Measurements from ENCODE around the gene CHRM2. TPM values are rescaled to one million over a fixed set of nuclear protein-coding genes. Genes with fewer than 3 reads are reported as not detected.

CHRM2 gene
- total RNA-seq, 1 experiment from 2014 or later = not detected

GRCh38 chr7:136941816-136942215, 73.4 kb downstream of the CHRM2 start:
- Histone ChIP-seq H3K23ac (ENCODE audit: insufficient read length, low read depth, low read length) (no peak overlapping the region), H3K18ac (ENCODE audit: insufficient read length, low read depth, low read length) (no peak overlapping the region), H4K8ac (replicated peaks; ENCODE audit: insufficient read length, low read depth, low read length) (no peak overlapping the region), H2BK5ac (ENCODE audit: insufficient read length, low read length) (no peak overlapping the region), H2AK5ac (ENCODE audit: insufficient read length, low read length) (no peak overlapping the region), H3K4me2 (ENCODE audit: insufficient read depth, insufficient read length, low read length) (no peak overlapping the region), H3K9me3 (ENCODE audit: control insufficient read depth, low read depth, low read length) (no peaks in the 10 kb centered on the region), H3K14ac (ENCODE audit: insufficient read depth, low read length) (no peak overlapping the region), H4K91ac (ENCODE audit: insufficient read length, low read depth, low read length) (no peak overlapping the region), H2BK120ac (ENCODE audit: low read depth, low read length, poor library complexity, severe bottlenecking) (no peak overlapping the region), H3K79me1 (ENCODE audit: insufficient read depth, low read depth, low read length, poor library complexity, severe bottlenecking) (no peaks in the 10 kb centered on the region), H3T11ph (ENCODE audit: low read length) (no peak overlapping the region), H3K9ac (ENCODE audit: extremely low read depth, insufficient read length, low read length) (no peak overlapping the region), H2BK20ac (ENCODE audit: low read depth, low read length, poor library complexity, severe bottlenecking) (no peak overlapping the region), H3K4ac (ENCODE audit: low read depth, low read length) (no peak overlapping the region), H2BK15ac (ENCODE audit: low read depth, low read length) (no peak overlapping the region), H3K27ac (ENCODE audit: insufficient read length, low read depth, low read length) (no peak overlapping the region), H2AFZ (ENCODE audit: low read length) (no peak overlapping the region), H3K79me2 (ENCODE audit: insufficient read depth, low read length) (no peaks in the 10 kb centered on the region), H3K4me1 (ENCODE audit: insufficient read depth, low read length) (no peaks in the 10 kb centered on the region), H4K5ac (ENCODE audit: insufficient read length, low read depth, low read length) (no peak overlapping the region), H2BK12ac (ENCODE audit: insufficient read length, low read depth, low read length) (no peak overlapping the region), H3K27me3 (ENCODE audit: insufficient read depth, low read length) (no peaks in the 10 kb centered on the region), H4K20me1 (ENCODE audit: control insufficient read depth, insufficient read depth, insufficient read length) (no peaks in the 10 kb centered on the region), H3K56ac (ENCODE audit: insufficient read length, low read depth, low read length) (no peak overlapping the region), H3K23me2 (ENCODE audit: insufficient read length, low read depth, low read length, poor library complexity, severe bottlenecking) (no peaks in the 10 kb centered on the region)
- Mint-ChIP-seq H3K4me1 (peaks cover 15 to 16% of the 10 kb centered on the region in 2 experiments), H3K9me3 (no peaks in the 10 kb centered on the region), H3K27ac (no peak overlapping the region; a peak in 1 of 7 replicates), H3K27me3 (ENCODE audit: low read depth) (no peaks in the 10 kb centered on the region), H3K4me3 (no peak overlapping the region), H3K36me3 (ENCODE audit: insufficient read depth in 1 of 3, low read depth in 3 of 3) (no peaks in the 10 kb centered on the region)
- TF ChIP-seq, protein P1, sequence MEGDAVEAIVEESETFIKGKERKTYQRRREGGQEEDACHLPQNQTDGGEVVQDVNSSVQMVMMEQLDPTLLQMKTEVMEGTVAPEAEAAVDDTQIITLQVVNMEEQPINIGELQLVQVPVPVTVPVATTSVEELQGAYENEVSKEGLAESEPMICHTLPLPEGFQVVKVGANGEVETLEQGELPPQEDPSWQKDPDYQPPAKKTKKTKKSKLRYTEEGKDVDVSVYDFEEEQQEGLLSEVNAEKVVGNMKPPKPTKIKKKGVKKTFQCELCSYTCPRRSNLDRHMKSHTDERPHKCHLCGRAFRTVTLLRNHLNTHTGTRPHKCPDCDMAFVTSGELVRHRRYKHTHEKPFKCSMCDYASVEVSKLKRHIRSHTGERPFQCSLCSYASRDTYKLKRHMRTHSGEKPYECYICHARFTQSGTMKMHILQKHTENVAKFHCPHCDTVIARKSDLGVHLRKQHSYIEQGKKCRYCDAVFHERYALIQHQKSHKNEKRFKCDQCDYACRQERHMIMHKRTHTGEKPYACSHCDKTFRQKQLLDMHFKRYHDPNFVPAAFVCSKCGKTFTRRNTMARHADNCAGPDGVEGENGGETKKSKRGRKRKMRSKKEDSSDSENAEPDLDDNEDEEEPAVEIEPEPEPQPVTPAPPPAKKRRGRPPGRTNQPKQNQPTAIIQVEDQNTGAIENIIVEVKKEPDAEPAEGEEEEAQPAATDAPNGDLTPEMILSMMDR (conservative IDR thresholded peaks at IDR 0.05) = no peak
- DNase-seq = no peak
- no CpG with 5 or more reads among the region's 1 CpG for WGBS (ENCODE audit: extremely low coverage, insufficient read length, low lambda C conversion rate)
